ENCODE data around the gene ITGB2.

Gene ITGB2

DNA sequence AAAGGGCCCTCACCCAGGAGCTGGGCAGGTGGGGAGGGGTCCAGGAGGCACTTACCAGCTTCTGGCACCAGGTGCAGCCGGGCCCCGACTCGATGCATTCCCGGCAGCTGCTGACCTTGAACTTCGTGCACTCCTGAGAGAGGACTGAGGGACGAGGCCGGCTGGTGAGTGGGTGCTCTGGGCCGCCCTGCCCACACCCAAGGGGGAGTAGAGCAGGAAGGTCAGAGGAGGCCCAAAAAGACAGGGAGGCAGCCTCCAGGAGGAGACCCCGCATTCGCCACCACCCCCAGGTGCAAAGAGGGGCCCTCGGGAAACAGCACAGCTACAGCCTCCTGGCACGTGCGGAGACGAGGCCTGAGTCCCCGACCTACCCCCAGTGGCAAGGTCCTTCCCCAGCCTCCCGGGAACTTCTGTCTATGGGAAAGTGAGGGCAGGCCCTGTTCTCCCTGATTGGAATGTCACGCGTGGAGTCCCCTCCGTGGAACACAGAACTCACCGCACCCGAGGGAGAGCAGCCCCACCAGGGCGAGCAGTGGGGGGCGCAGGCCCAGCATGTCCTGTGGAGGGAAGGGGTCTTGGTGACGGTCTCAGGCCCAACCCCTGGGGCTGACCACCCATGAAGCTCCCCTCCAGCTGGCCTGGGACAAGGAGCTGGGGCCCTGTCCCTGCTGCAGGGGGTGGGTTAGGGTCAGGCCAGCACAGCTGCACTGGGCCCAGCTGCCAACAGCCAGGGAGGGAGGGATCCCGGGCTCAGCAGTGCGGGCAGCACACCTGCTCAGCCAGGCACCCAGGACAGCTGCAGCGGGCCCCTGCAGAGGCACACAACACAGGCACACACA lies 10.3 kb downstream of the ITGB2 start:
- DNase-seq (ENCODE audit: low read depth, low spot score): no peak

- DNase-seq (ENCODE audit: low read depth, low spot score): no peak
These were observed 11.0 kb downstream of the ITGB2 start for GRCh38 chr21:44909719-44910118.

DNA sequence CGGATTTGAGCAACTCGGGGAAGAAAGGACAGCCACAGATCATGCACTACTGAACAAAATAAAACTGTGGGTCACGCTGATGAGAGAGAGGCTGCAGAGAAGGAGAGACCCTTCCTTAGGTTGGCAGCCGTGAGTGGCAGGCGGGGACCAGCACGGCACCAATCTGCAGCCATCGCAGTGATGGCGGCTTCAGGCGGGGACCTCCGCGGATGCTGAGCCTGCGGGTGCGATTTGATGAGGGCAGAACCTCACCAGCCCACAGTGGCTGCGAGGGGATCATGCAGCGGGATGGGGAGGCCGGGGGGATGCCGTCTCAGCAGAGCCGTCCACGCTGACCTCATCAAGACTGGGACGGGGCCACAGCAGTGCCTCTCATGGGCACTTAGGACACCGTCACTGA lies 11.8 kb downstream of the ITGB2 start:
- no peak for DNase-seq (ENCODE audit: low read depth, low spot score)

DNA sequence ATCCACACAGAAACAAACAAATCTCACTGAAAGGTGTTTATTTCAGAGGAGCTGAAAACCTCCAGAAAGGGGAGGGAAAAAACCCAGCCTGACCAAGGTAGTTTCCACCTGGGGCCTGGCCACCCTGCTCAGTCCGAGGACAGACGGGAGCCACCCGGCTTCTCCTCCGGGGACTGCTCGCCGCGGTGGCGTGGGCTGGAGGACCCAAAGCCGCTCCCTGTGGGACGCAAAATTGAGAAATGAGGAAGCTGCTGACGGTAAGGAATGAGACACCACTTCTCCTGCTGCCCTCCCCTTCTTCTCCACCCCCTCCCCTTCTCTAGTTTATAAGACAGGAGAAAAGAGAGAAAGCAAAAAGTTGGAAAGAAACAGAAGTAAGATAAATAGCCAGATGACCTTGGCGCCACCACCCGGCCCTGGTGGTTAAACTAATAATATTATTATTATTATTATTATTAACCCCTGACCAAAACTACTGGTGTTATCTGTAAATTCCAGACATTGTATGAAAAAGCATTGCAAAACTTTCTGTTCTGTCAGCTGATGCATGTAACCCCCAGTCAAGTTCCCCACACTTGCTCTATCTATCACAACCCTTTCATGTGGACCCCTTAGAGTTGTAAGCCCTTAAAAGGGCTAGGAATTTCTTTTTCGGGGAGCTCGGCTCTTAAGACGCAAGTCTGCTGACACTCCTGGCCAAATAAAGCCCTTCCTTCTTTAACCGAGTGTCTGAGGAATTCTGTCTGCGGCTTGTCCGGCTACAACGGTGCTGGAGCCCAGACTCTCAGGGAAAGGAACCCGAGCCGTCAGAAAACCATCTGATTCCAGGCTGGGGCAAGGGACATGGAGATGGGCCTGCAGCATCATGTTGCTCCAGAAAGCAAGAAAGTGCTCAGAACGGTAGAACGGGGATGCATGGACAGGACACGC lies 12.5 kb downstream of the ITGB2 start:
- no peak for DNase-seq (ENCODE audit: low read depth, low spot score)

DNA sequence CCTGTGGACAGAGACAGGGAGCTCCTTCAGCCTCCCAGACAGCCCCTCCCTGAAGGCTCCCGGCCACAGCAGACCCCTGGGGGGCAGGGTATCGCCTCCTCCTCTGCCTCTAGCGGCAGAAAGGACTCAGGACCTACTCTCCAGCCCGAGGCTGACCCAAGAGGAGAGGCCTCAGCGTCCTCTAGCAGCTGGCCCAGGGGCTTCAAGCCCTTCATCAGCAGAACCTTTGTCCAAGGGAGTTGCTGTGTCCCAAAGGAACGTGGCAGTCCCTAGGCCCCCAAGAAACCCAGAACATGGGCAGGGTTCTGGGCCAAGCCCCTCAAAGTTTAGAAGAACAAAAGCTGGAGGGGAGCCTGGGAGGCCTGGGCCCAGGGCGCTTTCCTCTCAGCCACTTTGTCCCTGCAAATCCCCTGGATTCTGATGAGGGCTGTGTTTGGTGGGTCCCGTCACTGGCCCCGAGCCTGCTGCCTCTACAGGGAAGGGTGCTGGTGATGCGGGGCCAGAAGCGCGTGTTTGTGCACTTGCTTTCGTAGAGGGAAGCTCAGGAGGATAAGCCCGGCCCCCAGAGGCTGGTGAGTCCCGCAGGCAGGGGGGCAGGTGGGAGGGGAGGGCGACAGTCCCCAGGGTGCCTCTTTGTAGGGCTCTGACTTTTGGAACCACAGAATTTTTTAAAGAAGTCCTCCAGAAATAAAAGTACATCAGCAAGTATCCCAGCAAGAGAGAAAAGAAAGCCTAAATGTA lies 13.3 kb downstream of the ITGB2 start:
- DNase-seq (ENCODE audit: low read depth, low spot score): no peak

GRCh38 chr21:44905728-44906090 lies 15.0 kb downstream of the ITGB2 start:
- DNase-seq (ENCODE audit: low read depth, low spot score): no peak

- no peak for DNase-seq (ENCODE audit: low read depth, low spot score)
These were observed 15.5 kb downstream of the ITGB2 start for GRCh38 chr21:44905016-44905727.

DNA sequence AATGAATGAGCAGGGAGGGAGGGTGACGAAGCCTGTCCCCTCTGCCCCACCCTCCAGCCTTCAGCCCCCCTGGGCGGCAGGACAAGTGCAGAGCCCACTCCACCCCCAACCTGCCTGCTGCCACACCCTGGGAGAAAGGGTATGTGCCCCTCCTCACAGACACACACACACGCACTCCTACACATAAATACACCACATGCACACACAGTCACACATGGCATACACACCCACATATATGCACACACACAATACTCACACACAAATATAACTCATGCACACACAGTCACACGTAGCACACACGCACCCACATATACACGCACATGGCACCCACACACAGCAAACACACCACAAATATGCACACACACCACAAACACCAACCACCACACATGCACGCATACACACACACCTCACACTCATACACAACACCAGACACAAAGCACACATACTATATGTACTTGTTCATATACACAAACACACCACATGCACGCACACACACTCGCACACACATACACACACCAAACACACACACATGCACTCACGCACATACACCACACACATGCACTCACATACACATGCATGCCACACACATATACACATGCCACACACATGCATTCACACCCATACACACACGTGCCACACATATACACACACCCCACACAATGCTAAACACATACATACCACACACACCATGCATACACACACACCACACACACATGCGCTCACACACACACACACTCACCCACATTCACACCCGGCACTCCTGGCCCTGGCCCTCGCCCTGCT lies 16.4 kb downstream of the ITGB2 start:
- no peak for DNase-seq (ENCODE audit: low read depth, low spot score)

- no peak for DNase-seq (ENCODE audit: low read depth, low spot score)
These were observed 17.0 kb downstream of the ITGB2 start for GRCh38 chr21:44903689-44904088.

- no peak for DNase-seq (ENCODE audit: low read depth, low spot score)
These were observed 17.5 kb downstream of the ITGB2 start for GRCh38 chr21:44903050-44903685.

DNA sequence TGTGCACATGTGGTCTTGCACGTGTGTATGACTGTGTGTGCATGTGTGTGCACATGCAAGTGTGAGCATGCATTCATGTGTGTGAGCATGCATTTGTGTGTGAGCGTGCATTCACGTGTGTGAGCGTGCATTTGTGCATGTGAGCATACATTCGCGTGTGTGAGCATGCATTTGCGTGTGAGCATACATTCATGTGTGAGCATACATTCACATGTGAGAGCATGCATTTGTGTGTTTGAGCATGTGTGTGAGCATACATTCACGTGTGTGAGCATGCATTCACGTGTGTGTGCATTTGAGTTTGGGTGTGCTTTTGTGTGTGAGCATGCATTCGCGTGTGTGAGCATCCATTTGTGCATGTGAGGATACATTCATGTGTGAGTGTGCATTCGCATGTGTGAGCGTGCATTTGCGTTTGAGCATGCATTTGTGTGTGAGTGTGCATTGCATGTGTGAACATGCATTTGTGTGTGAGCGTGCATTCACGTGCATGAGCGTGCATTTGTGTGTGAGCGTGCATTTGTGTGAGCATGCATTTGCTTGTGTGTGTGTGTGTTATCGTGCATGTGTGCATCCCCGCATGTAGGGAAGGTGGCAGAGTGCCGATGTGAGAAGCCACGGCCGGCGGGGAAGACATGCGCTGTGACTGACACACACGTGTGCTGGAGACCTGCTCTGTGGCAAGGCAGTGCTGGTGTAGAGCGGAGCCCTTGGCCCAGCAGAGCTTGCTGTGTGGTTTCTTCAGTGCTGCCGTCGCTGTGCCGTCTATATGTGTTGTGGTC lies 18.2 kb downstream of the ITGB2 start:
- no peak for DNase-seq (ENCODE audit: low read depth, low spot score)

- no peak for DNase-seq (ENCODE audit: low read depth, low spot score)
These were observed 19.2 kb downstream of the ITGB2 start for GRCh38 chr21:44901391-44902074.

DNA sequence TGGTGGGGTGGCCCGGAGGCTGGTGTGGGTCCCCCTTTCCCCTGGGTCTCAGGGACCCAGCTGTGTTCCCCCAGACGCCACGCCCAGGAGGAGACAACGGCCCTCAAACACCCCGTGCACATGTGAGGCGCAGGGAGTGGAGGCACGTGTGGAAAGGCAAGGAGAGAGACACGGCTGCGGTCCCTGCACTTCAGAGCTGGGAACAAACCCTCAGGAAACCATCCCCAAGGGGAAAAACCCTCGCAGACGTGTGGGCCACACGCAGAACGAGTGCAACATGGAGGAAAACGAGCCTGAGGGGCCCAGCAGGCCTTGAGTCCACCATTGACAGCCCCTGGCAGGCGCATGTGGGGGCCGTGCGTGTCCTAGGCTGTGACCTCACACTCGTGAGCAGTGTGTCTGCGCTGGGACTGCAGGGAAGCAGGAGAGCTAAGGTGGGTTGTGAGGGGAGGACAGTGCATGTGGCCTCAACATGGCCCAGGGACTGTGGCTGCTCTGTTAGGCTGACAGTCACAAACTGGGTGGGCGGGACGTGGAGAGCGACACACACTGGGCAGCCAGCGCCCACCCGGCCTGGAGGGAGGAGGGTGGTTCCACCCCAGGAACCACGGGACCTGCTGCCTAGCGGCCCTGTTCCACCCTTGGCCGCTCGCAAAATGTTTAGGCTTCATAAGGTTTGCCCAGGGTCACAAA lies 20.0 kb downstream of the ITGB2 start:
- DNase-seq (ENCODE audit: low read depth, low spot score): no peak

DNA sequence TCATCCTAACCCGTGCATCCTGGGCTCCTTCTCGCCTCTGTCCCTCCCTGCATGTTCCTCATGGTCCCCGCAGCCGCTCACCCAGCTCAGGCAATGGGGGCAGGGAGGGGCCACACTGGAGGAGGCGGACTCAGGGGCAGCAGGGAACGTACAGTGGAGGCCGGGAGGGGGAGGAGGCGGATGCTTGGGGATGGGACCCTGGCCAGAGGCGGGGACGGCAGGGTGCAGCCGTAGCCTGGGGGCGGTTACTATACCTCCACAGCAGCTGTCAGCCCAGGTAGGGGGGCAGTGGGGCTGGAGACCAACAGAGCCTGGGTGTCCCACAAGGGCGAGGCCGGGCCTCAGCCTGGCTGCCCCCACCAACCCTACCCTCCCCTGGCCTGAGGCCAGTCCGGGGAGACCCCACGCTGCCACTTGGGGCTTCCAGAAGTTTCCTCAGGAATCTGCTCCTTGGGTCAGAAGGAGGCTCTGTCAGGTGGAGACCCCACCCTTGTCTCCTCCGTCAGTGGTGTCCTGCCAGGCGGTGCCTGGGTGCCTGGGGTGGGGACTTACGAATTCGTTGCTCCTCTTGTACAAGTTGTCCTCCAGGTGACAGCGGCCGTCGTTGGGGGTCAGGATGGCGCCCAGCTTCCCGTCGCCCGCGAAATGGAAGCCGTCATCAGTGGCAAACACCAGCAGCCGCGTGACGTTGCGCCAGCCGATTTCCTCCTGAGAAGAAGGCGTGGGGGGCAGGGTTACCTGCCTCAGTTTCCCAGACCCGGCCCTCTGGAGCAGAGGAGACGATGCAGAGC lies 20.7 kb downstream of the ITGB2 start:
- no peak for DNase-seq (ENCODE audit: low read depth, low spot score)

- no peak for DNase-seq (ENCODE audit: low read depth, low spot score)
These were observed 21.6 kb downstream of the ITGB2 start for GRCh38 chr21:44898851-44899767.

GRCh38 chr21:44898011-44898488 lies 22.6 kb downstream of the ITGB2 start:
- no peak for DNase-seq (ENCODE audit: low read depth, low spot score)
